ENCODE measurements around the gene ADAMTSL3. TPM values are rescaled to one million over a fixed set of nuclear protein-coding genes. Genes with fewer than 3 reads are reported as not detected.
A peak's percentile ranks its signal among the peaks of the same experiment; 100 is the strongest.

ADAMTSL3 gene
- total RNA-seq, 2 donors from 2014 or later = 12.2 to 21.2 TPM

GRCh38 chr15:83671603-83672002 is 17.7 kb downstream of the ADAMTSL3 start:
- Histone ChIP-seq H3K4me3 (no peak overlapping the region), H3K9me3 (peaks cover 0 to 16% of the 10 kb centered on the region in 2 donors), H3K27me3 (no peaks in the 10 kb centered on the region), H3K36me3 (no peaks in the 10 kb centered on the region), H3K4me1 (peaks cover 0 to 12% of the 10 kb centered on the region in 2 donors), H3K27ac (no peak overlapping the region)
- no peak for TF ChIP-seq CTCF (IDR thresholded peaks at IDR 0.05)
- no peak for DNase-seq (ENCODE audit: low spot score)

GRCh38 chr15:83673385-83673784 is 19.5 kb downstream of the ADAMTSL3 start:
- no peak overlapping the region for H3K4me3 ChIP-seq
- H3K36me3 ChIP-seq = no peaks in the 10 kb centered on the region
- peak overlapping the region; percentile 52 to 83 for H3K27ac ChIP-seq
- no peak for TF ChIP-seq CTCF (IDR thresholded peaks at IDR 0.05)
- DNase-seq (ENCODE audit: low spot score) = no peak
- peaks cover 0 to 12% of the 10 kb centered on the region in 2 donors for H3K4me1 ChIP-seq
- peaks cover 0 to 14% of the 10 kb centered on the region in 2 donors for H3K9me3 ChIP-seq
- no peaks in the 10 kb centered on the region for H3K27me3 ChIP-seq

GRCh38 chr15:83682476-83683088 is 28.7 kb downstream of the ADAMTSL3 start:
- no peaks in the 10 kb centered on the region for H3K27me3 ChIP-seq
- H3K9me3 ChIP-seq = peaks cover 0 to 15% of the 10 kb centered on the region in 2 donors
- H3K4me3 ChIP-seq = no peak overlapping the region
- no peak for DNase-seq (ENCODE audit: low spot score)
- peaks cover 5% of the 10 kb centered on the region for H3K36me3 ChIP-seq
- no peak overlapping the region for H3K27ac ChIP-seq
- no peak for TF ChIP-seq CTCF (IDR thresholded peaks at IDR 0.05)
- peaks cover 0 to 13% of the 10 kb centered on the region in 2 donors for H3K4me1 ChIP-seq

- Histone ChIP-seq H3K4me3 (peak overlapping the region in 1 of 2 donors; percentile 12), H3K4me1 (peaks cover 0 to 13% of the 10 kb centered on the region in 2 donors), H3K9me3 (no peaks in the 10 kb centered on the region), H3K27me3 (no peaks in the 10 kb centered on the region), H3K27ac (no peak overlapping the region), H3K36me3 (peaks cover 5% of the 10 kb centered on the region)
- no peak for DNase-seq (ENCODE audit: low spot score)
- TF ChIP-seq CTCF (IDR thresholded peaks at IDR 0.05) = no peak
Observed at GRCh38 chr15:83685916-83686332, 32.0 kb downstream of the ADAMTSL3 start.

GRCh38 chr15:83688201-83688600 is 34.3 kb downstream of the ADAMTSL3 start:
- Histone ChIP-seq H3K9me3 (no peaks in the 10 kb centered on the region), H3K4me3 (no peak overlapping the region), H3K36me3 (peaks cover 5% of the 10 kb centered on the region), H3K27me3 (no peaks in the 10 kb centered on the region), H3K27ac (no peak overlapping the region), H3K4me1 (peaks cover 0 to 12% of the 10 kb centered on the region in 2 donors)
- TF ChIP-seq CTCF (IDR thresholded peaks at IDR 0.05) = no peak
- DNase-seq (ENCODE audit: low spot score) = no peak

GRCh38 chr15:83690676-83691075 is 36.8 kb downstream of the ADAMTSL3 start:
- no peak for TF ChIP-seq CTCF (IDR thresholded peaks at IDR 0.05)
- DNase-seq (ENCODE audit: low spot score) = no peak
- Histone ChIP-seq H3K27ac (no peak overlapping the region), H3K4me3 (no peak overlapping the region), H3K36me3 (no peaks in the 10 kb centered on the region), H3K27me3 (no peaks in the 10 kb centered on the region), H3K9me3 (no peaks in the 10 kb centered on the region), H3K4me1 (peaks cover 3 to 37% of the 10 kb centered on the region in 2 donors)

Measured in right atrium auricular region (tissue), 2 donors.